Right ventricle myocardium inferior (tissue), 1 donor: ENCODE measurements around the gene TJP1. TPM values are rescaled to one million over a fixed set of nuclear protein-coding genes. Genes with fewer than 3 reads are reported as not detected.
"Not testable (repeated sequence)": the region's sequence is repeated elsewhere in the genome, so short reads cannot be mapped to it uniquely, and the experiment has no call there.

Experiments
- ATAC-seq: fragments of 200-7000 bp; cut with Tn5 transposase; one replicate; pipeline ENCODE4 v1.9.1; 2020; ENCODE audit warnings: mild to moderate bottlenecking, moderate library complexity
- DNase-seq: peaks from one replicate; pipeline ENCODE4 v3.0.0; 2021; ENCODE audit errors: missing footprints
- intact Hi-C: fragments of 100-400 bp; cut with DNase I; formaldehyde crosslinking; loops from one replicate; pipeline ENCODE4 v1.11.0; 2022
- total RNA-seq: library from RNA; stranded (reverse); fragmentation: NEBNext Ultra II Directional; extraction: Animal tissue kit (Norgen Biotek cat#: 25700); gene quantifications from one replicate; pipeline ENCODE4 v1.2.1, GENCODE V29; 2021
- donor health status: DM: no; HTN: yes; CAD: no; lungs with severe emphysema.

The TJP1 gene
- total RNA-seq, 1 donor from 2014 or later, result 111 TPM

- intact Hi-C loops, result no loop called here
- DNase-seq, result no peak
- no peak for ATAC-seq
Observed at GRCh38 chr15:29774900-29775299, 47.4 kb downstream of the TJP1 start.

DNA sequence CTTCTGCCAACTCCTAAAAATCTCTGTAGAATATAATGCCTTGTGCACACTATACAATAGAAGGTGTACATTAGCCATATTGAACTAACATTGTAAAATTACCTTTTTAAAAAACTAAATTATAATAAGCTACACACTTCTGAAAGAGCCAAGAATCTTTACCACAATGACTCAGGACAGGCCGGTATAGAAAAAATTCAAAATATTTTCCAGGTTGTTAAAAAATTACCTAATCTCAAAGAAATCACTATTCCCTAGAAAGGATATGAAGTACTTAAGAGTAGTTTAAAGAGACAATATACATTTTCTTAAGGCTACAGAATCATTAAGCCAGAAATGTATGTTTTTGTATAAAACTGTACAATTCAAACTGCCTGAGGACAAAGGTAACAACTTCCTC lies 48.5 kb downstream of the TJP1 start:
- ATAC-seq (no peak), DNase-seq (no peak)
- intact Hi-C loops, result no loop called here

DNA sequence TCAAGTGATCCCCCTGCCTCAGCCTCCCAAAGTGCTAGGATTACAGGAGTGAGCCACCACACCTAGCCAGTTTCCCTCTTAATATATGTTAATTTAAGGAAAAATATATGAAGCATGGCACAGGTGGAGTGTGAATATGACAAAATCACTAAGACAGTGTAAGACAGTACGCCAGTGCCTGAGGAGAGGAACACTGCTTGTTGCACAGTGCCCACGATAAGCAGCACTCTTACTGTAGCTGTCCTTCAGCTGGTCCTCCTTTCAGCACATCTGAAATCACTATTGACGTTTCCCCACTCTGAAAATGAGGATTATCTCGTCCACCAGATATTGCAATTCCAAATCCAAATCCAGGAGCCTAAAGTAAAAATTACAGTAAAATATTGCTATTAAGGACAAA lies 49.3 kb downstream of the TJP1 start:
- no peak for DNase-seq
- intact Hi-C loops, result no loop called here

DNA sequence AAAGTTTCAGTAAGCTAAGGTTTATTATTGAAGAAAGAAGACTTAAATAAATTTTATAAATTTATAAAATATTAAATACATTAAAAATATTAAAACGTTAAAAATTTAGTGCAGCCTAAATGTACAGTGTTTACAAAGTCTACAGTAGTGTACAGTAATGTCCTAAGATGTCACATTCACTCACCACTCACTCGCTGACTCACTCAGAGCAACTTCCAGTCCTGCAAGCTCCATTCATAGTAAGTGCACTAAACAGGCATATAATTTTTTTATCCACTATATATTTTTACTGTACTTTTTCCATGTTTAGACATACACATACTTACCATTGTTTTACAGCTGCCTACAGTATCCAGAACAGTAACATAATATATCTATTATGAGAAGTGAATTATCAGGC lies 51.5 kb downstream of the TJP1 start:
- ATAC-seq (no peak), DNase-seq (no peak)
- intact Hi-C loops, result no loop called here

More for the DNA sequence above, 49.3 kb downstream of the TJP1 start:
- no peak for ATAC-seq

GRCh38 chr15:29765898-29766527 lies 56.3 kb downstream of the TJP1 start:
- DNase-seq, result peak; percentile 64
- no peak for ATAC-seq
- intact Hi-C loops, result no loop called here

GRCh38 chr15:29765234-29765841 lies 56.9 kb downstream of the TJP1 start:
- ATAC-seq (no peak), DNase-seq (no peak)
- intact Hi-C loops, result no loop called here

DNA sequence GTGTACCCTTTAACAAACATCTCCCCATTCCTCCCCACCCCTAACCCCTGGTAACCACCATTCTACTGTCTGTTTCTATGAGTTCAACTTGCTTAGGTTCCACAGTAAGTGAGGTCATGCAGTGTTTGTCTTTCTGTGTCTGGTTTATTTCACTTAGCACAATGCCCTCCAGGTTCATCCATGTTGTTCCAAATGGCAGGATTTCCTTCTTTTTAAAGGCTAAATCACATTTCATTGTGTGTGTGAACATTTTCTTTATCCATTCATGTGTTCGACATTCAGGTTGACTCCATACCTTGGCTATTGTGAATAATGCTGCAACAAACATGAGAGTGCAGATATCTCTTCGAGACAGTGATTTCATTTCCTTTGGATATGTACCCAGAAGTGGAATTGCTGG lies 62.7 kb downstream of the TJP1 start:
- DNase-seq, result no peak
- no peak for ATAC-seq
- intact Hi-C loops, result loop anchor here (10.0 kb wide), 1 partner anchor 315 kb away; no protein-coding TSS in a partner anchor

- ATAC-seq, result no peak
- intact Hi-C loops, result loop anchor here (10.0 kb wide), 1 partner anchor 318 kb away; no protein-coding TSS in a partner anchor
- DNase-seq, result no peak
Observed at GRCh38 chr15:29756358-29757267, 65.7 kb downstream of the TJP1 start.

GRCh38 chr15:29754009-29754408 lies 68.3 kb downstream of the TJP1 start:
- intact Hi-C loops, result loop anchor here (10.0 kb wide), 1 partner anchor 321 kb away; no protein-coding TSS in a partner anchor
- DNase-seq, ATAC-seq: not testable (repeated sequence)

- intact Hi-C loops, result loop anchor here (10.0 kb wide), 1 partner anchor 321 kb away; no protein-coding TSS in a partner anchor
- no peak for ATAC-seq
- no peak for DNase-seq
Observed at GRCh38 chr15:29753506-29753905, 68.8 kb downstream of the TJP1 start.

DNA sequence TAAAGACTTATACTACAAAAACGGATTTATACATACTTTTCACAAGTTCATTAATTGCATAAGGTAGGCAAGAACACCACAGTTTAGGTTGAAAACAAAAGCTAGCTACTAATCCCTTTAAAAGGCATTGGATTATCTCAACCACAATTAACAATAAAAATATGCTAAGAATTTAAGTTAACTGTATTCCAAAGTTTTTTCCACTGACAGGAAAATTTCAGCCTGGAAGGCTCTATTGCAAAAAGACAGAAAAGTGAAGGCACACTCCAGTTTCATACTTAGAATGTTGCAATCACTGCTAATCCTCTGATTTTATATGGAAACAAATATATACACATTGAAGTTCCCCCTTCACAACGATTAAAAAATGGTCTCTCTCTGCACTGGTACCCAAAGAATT lies 71.5 kb downstream of the TJP1 start:
- ATAC-seq (no peak), DNase-seq (no peak)
- intact Hi-C loops, result loop anchor here (10.0 kb wide), 1 partner anchor 324 kb away; no protein-coding TSS in a partner anchor

DNA sequence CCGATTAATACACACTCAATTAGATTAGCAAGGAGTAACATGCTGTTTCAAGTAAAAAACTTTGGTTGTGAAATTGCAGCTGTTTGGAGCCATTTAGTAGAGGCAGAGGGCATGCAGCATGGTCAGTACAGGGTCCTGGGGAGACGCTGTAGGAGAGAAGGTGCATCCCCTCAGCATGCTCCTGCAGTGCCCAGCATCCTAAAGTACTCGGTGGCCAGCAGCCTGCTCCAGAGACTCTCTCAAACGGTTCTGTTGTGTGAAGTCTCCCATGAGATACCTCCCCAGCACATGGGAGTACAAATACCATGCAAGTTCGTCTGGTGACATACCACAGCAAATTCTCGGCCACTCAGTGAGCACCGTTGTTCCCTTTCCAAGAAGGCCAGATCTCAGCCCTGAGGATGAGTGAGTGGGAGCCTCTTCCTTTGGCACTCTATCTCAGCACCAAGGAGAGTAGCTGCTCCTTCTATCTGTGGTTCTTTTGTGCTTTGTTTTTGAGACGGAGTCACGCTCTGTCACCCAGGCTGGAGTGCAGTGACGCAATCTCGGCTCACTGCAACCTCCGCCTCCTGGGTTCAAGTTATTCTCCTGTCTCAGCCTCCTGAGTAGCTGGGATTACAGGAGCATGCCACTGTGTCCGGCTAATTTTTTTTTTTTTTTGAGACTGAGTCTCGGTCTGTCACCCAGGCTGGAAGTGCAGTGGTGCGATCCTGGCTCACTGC lies 72.7 kb downstream of the TJP1 start:
- intact Hi-C loops, result loop anchor here (10.0 kb wide), 1 partner anchor 325 kb away; no protein-coding TSS in a partner anchor
- no peak for DNase-seq
- ATAC-seq, result peak; percentile 46

DNA sequence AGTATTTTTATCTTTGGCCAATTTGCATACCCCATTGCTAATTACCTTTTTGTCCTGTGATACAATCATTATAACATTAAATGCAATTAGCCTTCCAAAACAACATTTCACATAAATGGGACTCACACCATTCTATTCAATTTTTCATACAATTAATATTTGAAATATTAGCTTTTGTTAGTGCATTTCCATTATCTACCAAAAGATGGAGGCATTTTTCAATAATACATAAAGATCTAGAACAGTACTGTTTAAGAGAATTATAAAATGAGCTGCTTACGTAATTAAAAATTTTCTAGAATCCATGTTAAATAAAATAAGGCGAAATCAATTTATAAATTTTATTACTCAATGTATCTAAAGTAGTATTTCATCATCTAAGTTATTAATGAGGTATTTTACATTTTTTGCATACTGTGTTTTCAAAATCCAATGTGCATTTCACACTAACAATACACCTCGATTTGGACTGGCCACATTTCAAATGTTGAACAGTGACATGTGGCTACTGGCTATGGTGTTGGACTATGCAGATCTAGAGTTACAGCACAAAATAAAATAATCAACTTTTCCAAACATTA lies 74.3 kb downstream of the TJP1 start:
- no peak for ATAC-seq
- intact Hi-C loops, result no loop called here
- DNase-seq, result no peak

DNA sequence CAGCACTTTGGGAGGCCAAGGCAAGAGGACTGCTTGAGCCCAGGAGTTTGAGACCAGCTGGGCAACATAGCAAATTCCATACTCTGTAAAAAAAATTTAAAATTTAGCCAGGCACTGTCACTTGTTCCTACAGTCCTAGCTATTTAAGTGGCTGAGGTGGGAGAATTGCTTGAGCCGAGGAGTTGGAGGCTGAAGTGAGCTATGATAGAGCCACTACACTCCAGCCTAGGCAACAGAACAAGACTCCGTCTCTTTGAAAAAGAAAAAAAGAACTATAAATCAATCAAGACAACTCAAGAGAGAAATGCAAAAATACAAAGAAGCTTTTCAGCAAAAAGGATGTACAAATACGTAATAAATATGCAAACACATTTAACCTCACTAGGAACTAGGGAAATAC lies 78.8 kb downstream of the TJP1 start:
- ATAC-seq (no peak), DNase-seq (no peak)
- intact Hi-C loops, result no loop called here

- intact Hi-C loops, result no loop called here
- no peak for ATAC-seq
- DNase-seq, result no peak
Observed at GRCh38 chr15:29740692-29741311, 81.5 kb downstream of the TJP1 start.

GRCh38 chr15:29736744-29737020 lies 85.6 kb downstream of the TJP1 start:
- intact Hi-C loops, result no loop called here
- ATAC-seq, result peak; percentile 84
- DNase-seq, result no peak

DNA sequence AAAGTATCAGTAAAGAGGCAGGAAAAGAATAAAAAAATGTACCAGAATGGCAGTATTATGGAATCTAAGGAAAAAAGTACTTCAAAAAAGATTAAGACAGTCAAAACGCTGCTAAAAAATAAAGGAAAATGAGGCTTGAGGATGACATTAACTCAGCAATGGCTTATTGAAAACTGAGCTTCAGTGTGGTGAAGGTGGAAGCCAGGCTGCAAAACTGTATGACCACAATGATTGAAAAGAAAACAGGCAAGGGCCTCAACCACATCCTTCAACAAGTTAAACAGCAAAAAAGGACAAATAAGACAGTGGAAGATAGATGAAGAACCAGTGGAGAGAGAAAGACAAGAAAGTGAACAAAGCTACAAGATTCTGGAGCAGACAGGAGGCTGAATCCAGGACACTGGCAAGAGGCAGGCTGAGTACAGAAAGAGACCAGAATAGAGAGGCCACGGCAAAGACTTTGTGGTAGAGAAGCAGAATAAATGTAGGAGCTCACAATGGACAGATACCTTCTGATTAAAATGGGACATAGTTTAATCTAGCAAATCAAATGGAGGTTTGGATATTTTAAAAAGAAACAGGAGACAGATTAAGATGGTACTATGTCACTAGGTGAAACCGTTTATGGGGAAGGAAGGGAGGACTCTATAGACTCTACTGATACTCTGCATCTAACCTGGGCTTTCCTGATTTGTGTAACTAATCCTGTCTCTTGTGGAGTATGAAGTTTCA lies 86.1 kb downstream of the TJP1 start:
- DNase-seq (no peak), ATAC-seq (no peak)
- intact Hi-C loops, result no loop called here
